DMS153 treated with DMSO at 0.1 percent for 48 hours (cell line): ENCODE measurements around the gene UPK3BL2.
"Not testable (repeated sequence)": the region's sequence is repeated elsewhere in the genome, so short reads cannot be mapped to it uniquely, and the experiment has no call there.

ENCODE experiments used
- DNase-seq: peaks from one replicate; lab custom pipeline; 2025; ENCODE audit not compliant: unreplicated experiment; lab: John Stamatoyannopoulos, UW

Gene UPK3BL2

DNA sequence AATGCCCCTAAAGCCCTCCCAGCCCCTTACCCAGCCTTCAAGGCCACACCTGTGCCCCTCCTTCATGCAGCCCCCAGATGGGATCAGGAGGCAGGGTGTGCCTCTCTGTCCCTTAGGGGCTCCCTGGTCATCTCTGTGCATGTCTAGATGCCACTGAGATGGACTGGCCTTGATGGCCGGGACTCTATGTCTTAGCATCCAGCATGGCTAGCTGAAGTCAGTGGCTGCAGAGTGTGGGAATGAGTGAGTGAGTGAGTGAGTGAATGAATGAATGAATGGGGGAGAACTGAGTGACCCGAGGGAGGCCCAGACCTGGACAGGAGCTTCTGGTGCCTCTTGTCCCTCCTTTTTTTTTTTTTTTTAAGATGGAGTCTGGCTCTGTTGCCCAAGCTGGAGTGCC lies 11.4 kb downstream of the UPK3BL2 start:
- DNase-seq: not testable (repeated sequence)

DNA sequence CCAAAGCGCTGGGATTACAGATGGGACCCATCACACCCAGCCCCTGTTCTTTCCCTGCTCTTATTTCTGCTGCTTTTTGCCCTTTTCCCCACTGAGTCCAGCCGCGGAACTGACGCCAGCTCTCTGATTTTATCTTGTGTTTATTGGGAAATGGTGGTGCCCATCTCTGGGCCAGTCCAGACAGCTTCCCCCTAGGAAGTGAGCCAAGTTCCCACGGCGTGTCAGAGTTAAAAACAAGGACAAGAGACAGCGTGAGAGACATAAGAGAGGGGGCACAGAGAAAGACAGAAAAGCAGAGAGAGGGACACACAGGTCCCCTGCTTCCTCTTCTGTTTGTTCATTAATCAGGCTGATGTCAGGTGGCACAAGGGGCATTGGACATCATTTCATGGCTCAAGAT lies 11.9 kb downstream of the UPK3BL2 start:
- not testable (repeated sequence) for DNase-seq

DNA sequence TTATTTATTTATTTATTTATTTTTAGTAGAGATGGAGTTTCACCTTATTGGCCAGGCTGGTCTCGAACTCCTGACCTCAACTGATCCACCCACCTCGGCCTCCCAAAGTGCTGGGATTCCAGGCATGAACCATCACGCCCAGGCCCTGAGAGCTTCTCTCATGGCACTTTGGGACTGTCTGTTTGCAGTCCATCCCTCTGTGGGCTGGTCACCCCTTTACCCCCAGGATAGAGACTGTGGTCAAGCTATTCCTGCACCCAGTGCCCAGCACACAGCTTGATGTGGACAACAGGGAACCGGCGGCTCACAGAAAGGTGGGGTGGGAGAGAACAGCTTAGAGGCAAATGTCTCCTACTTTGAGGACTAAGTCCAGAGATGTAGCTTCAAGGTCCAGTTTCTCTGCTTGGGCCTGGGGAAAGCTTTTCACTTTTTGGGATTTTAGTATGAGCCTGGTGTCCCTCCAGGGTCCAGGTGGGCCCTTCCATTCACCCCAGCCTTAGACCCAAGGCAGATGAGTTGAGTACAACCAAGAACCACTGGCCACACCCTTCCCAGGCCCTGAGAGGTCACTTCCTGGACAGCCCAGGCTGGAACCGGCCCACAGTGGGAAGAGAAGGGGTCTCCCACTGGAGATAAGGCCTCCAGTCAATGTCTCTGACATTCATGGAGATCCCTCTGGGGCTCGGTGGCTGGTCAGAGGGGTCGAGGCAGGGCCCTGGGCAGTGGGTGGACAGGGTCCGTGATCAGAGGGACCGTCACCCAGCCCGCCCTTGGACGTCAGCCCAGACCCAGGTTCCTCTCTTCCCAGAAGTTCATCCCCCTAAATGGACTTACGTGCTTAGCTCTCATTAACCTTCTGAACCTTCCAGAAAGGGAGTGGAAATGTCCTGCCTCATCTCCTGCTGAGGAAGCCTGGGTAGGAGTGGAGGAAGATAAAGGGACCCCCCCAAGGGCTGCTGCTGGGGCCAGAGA lies 15.4 kb downstream of the UPK3BL2 start:
- DNase-seq: not testable (repeated sequence)

DNA sequence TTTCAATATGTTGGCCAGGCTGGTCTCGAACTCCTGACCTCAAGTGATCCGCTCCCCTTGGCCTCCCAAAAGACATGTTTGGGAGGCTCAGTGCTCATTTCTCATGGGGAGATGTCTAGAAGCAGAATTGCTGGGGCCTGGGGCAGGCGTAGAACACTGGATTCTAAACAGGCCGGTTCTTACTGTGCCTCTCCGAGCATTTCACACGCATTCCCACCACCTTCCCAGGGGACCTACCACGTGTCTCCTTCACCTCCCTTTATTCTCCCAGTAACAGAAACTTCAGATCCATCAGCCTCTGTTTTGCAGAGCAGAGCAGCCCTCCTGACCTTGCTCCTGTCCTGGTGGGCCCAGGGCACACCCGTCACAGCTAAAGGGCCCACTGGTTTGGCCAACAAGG lies 16.3 kb downstream of the UPK3BL2 start:
- not testable (repeated sequence) for DNase-seq

DNA sequence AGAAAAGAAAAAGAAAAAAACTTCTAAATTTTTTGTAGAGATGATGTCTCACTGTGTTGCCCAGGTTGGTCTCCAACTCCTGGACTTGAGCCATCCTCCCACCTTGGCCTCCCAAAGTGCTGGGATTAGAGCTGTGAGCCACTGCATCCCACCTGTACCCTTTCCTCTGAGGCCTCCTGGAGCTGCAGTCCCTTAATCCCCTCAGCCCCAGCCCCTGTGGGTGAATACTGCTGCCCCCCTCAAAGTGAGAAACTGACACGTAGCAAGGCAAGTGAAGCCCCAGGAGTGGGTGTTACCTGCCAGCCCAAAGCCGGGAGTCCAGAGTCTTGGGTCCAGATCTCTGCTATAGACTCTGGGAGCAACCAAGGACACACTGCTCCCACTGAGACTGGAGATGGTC lies 18.7 kb downstream of the UPK3BL2 start:
- not testable (repeated sequence) for DNase-seq

DNA sequence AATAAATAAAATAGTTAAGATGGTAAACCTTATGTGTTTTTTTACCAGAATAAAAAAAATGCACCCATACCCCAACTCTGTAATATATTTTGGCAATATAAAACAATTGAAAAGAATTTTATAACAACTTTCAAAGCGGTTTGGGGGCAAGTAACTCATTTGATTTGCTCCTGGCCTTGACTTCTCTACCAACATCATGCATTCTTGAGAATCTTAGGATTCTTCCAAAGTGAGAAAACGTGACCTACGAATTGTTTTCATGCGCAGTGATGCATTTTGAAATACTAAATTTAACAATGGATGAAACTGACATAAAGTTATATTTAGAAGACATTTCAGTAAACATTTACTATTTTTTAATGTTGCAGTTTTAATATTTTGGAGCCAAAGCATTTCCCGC lies 22.7 kb downstream of the UPK3BL2 start:
- not testable (repeated sequence) for DNase-seq

DNA sequence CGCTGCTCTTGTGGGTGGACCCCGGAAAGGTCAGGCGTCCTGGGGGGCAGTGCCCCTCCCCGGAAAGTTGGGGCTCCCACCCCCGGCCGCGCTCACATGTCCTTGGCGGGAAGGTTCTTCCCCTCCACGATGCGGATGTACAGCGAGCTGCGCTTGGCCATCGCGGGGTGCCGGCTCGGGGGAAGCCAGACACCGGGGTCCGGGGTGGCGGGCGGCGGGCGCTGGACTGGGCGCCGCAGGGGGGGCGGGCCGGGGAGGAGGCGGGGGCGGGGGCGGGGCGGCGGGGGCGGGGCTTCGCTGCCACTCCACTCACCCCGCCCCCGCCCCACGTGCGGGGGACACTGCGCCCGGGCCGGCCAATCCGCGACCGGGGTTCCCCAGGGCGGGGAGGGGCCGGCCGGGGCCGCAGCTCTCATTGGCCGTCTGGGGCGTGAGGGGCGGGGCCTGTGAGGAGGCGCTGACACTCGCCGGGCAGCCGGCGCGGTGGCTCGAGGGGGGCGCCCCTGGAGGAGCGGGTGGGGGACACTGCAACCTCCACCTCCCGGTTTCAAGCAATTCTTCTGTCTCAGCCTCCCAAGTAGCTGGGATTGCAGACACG lies 25.8 kb downstream of the UPK3BL2 start, which contains the start of gene RASA4B:
Gene RASA4B (minus strand): TSS at position 228 of the 598 bp plus-strand sequence. CDS start 67 bp downstream, at position 161.
- DNase-seq: not testable (repeated sequence)

DNA sequence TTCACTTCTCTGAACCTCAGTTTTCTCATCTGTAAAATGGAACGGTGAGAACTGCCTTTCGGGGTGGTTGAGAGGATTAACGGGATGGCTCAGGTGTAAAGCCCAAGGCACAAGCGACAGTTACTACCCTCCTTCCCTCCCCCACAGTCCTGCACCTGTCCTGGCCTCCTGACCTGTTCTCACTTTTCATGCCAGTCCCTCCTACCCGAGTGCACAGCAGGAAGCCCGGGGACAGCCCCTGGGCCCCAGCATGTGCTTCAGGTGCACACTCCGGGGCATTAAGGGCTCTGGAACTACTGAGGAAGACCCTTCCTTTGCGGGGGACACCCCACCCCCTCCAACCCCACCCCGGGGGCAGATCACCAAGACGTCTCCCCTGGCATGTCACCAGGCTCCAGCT lies 26.5 kb downstream of the UPK3BL2 start:
- DNase-seq: not testable (repeated sequence)

DNA sequence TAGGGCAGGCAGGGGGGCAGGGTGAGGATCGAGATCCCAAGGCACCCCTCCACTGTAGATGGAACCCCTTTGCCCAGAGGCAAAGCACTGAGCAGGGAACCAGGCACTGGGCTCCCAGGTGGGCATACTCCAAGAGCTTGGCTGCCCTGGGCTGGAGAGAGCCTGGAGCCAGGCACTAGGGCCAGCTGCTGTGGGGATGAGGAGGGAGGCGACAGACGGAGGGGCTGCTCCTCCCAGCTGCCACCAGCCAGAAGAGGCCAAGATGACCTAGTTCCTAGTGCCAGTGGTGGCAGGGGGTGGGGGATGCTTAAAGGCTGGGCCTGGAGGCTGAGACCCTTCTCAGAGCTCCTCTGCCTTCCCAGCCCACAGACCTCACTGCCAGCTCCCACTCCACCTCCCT lies 27.6 kb downstream of the UPK3BL2 start:
- DNase-seq: not testable (repeated sequence)

DNA sequence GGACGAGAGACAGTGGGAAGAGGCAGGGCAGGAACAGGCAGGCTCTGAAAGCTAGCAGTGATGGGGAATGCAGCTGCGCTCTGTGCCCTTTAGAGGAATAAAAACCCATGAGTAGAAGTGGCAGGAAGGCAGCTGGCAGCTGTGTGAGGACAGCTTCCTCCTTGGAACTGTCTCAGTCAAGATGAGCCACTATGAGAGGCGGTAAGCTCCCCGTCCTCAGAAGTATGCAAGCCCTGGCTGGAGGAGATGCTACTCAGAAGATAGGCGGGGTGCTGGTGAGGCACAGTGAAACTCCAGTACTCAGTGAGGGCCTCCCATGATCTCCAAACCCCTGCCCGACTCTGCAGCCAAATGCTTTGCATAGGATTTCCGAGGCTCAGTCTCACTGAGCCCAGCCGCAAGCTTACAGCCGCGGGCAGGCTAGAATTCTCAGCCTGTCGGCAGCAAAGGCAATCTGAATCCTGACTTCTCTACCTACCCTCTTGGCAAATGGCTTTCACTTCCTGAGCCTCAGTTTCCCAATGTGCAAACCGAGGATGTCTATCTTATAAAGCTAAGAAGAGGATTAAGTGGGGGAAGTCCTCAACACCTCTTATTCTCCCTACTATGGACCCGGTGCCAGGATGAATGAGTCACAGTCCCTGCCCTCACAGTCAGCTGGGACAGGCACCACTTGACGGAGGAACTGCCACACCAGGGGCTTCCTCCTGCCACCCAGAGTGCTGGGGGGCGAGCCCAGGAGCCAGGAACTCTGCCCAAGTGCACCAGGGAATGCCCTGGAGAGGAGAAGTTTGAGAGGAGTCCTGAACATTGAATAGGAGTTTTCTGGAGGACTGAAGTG lies 28.4 kb downstream of the UPK3BL2 start:
- not testable (repeated sequence) for DNase-seq

DNA sequence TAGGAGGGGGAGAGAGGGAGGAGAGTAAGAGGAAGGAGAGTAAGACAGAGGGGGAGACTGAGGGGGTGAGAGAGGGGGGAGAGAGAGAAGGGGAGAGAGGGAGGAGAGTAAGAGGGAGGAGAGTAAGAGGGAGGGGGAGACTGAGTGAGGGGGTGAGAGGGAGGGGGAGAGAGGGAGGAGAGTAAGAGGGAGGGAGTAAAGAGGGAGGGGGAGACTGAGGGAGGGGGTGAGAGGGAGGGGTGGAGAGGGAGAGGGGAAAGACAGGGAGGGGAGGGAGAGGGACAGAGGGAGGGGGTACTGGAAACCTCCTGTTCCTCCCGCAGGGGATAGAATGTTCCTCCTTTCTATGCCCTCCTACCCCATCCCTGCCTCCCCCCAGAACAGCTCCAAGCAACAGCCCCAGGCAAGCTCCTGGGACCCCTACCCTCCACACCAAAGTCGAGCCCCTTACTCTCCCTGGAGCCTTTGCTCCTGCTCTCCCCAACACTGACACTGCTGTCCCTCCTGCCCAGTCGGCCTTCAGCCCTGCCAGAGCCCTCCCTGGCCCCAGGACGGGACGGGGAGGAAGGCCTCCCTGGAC lies 30.8 kb downstream of the UPK3BL2 start:
- DNase-seq: not testable (repeated sequence)

DNA sequence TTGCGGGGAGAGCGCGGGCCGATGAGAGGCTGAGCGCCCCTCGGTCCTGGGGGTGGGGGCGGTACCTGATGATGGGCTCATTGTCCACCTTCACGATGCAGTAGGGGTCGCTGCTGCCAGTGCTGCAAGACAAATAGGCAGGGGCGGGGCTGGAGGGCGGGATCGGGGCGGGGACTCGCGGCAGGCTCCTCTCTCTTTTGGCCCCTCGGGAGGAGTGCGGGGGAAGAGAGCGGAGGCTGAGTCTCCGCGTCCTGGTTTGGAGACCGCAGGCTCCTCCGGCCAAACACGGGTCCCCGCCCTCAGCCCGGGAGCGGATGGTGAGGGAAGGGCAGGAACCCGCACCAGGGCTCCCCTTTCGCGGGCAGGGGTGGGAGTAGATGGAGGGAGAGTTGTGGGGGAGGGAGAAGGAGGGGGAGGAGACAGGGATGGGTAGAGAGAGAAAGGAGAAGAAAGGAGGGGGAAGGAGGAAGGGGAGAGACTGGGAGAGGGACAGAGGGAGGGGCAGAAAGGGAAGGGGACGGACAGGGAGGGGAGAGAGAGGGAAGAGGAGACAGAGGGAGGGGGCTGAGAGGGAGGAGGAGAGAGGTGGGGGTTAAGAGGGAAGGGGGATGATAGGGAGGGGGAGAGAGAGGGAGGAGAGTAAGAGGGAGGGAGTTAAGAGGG lies 31.5 kb downstream of the UPK3BL2 start:
- not testable (repeated sequence) for DNase-seq

DNA sequence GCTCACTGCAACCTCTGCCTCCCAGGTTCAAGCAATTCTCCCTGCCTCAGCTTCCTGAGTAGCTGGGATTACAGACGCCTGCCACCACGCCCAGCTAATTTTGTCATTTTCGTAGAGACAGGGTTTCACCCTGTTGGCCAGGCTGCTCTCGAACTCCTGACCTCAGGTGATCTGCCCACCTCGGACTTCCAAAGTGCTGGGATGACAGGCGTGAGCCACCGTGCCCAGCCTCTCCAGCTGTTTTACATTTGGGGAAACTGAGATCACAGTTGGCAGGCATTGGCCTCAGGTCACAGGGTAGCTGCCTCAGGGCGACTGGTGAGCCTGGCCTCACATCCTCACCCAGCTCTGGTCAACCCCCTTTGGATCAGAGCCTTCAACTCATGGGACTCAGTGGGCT lies 32.9 kb downstream of the UPK3BL2 start:
- not testable (repeated sequence) for DNase-seq

DNA sequence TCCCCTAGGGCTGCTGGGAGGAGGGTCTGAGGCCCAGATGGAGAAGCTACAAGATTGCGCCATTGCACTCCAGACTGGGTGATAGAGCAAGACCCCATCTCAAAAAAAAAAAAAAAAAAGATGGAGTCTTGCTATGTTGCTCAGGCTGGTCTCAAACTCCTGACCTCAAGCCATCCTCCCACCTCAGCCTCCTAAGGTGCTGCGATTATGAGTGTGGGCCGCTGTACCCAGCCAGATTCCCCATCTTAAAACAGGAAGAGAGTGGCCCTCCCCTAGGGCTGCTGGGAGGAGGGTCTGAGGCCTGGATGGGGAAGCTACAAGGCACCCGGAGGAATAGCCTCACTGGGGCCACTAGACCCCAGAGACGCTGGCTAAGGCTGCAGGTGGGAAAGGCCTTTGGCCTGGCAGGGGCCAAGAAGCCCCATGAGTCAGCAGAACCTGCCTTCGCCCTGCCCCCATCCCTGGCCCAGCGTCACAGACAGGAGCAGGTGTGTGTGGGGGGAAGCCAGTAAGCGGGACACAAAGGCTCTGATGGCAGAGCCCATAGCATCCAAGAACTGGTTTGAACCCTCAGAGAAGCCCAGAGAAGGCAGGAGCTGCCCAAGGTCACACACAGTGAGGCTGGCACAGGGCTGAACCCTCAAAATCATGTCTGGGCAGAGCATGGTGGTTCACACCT lies 35.9 kb downstream of the UPK3BL2 start:
- DNase-seq: not testable (repeated sequence)

DNA sequence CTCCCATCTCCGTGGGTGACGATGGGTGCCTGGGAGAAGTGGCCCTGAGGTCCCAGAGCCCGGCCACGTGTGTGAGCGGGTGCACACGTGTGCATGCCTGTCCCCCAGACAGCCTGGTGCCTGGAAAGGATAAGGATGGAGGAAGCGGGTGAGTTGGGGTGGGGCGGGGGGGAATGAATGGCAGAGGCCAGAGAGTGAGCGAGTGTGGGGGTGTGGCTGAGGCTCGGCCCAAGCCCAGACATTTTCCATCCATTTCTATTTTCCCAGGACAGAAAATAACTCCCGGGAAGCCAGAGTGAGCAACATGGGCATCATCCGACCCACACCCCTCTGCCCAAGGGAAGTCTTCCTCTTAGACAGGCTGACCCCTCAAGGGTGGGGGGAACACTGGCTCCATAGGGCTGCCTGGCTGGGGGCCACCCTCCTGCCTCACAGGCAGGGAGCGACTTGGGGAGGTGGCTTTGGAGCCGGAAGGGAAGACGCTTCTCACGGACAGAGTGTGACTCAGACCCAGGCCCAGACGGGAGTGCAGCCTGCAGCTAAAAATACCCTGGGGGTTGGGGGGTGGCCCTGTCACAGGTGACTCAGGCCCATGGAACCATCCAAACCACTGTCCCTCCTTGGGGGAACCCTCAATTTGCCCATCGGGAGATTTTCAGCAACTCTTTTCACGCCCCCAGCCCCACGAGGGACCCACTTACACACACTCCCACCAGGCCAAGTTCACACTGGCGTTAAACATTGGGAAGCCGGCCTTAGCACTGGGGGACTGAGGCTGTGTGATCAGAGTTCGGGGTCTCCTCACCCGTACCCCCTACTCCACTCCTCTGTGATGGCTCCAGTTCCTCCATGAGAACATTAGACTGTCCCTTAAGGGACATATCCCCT lies 38.0 kb downstream of the UPK3BL2 start:
- DNase-seq: not testable (repeated sequence)

DNA sequence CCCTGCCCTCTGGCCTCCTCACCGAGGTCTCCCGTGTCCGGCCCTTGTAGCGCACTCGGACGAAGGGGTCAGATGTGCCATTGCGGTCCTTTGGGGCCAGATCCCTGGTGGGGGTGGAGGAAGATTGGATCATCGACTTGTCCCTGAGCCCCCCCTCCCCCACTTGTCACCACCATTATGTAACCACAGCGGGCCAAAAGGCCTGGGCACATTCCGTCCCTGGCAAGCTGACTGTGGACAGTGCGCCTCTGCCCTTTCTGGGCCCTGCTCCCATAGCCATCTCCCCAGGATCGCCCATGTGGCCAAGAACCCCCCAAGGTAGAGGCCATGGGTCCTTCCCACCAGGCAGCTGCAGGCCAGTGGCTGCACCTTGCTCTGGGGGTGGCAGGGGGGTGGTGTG lies 40.4 kb downstream of the UPK3BL2 start:
- not testable (repeated sequence) for DNase-seq

DNA sequence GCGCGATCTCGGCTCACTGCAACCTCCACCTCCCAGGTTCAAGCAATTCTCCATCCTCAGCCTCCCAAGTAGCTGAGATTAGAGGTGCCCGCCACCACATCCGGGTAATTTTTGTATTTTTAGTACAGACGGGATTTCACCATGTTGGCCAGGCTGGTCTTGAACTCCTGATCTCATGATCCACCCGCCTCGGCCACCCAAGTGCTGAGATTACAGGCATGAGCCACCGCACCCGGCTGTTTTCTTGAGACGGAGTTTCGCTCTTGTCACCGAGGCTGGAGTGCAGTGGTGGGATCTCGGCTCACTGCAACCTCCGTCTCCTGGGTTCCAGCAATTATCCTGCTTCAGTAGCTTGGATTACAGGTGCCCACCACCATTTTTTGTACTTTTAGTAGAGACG lies 45.2 kb downstream of the UPK3BL2 start:
- not testable (repeated sequence) for DNase-seq

DNA sequence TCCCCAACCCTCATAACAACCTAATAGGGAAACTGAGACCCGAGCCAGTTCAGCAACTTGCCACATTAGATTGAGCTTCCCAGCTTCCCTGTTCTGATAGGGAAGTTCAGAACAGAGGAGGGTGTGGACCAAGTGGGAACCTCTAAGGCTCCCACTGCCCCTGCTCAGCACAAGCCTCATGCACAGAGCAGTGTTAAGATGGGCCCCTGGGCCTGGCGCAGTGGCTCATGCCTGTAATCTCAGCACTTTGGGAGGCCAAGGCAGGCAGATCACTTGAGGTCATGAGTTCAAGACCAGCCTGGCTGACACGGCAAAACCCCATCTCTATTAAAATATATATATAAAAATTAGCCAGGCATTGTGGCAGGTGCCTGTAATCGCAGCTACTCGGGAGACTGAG lies 46.2 kb downstream of the UPK3BL2 start:
- not testable (repeated sequence) for DNase-seq

DNA sequence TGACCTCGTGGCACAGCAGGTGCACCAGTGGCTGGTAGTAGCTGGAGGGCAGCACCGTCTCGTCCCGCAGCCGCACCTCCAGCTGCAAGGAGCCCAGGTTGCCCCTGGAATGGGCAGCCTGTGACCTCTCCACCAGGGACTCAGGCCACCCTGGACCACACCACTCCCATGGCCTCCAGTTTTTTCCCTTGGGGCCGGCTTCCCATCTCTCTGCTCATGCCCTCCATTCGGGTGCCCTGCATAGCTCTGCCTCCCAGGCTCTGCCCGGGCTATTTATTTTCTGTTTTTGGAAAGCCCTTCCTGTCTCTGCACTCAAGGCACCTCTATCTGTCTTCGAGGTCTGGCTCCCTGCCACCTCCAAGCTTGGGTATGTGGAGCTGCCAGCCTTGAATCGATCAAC lies 46.6 kb downstream of the UPK3BL2 start:
- DNase-seq: not testable (repeated sequence)
